ENCODE data around the gene SLC39A11.

DNA sequence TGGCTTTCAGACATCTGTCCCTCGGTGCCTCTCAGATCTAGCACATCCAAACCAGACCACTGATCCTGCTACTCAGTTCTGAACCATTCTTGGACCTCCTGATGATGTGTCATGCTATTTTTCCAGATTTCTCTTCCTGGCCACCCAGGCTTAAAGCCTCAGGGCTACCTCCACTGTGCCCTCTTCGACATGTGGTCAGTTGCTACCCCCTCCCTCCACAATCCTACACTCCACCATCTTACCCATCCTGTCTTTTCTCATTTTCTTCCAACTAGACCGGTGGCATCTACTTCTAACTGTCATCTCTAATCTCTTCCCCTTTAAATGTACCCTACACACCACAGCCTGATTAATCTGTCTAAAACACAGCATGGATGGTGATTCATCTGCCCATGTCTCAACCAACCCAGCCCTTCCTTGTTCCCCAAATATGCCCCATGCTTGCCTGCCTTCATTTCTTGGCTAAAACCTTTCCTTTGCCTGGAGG lies 478.6 kb downstream of the SLC39A11 start:
- TF ChIP-seq, protein P1, sequence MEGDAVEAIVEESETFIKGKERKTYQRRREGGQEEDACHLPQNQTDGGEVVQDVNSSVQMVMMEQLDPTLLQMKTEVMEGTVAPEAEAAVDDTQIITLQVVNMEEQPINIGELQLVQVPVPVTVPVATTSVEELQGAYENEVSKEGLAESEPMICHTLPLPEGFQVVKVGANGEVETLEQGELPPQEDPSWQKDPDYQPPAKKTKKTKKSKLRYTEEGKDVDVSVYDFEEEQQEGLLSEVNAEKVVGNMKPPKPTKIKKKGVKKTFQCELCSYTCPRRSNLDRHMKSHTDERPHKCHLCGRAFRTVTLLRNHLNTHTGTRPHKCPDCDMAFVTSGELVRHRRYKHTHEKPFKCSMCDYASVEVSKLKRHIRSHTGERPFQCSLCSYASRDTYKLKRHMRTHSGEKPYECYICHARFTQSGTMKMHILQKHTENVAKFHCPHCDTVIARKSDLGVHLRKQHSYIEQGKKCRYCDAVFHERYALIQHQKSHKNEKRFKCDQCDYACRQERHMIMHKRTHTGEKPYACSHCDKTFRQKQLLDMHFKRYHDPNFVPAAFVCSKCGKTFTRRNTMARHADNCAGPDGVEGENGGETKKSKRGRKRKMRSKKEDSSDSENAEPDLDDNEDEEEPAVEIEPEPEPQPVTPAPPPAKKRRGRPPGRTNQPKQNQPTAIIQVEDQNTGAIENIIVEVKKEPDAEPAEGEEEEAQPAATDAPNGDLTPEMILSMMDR (IDR thresholded peaks at IDR 0.05; ENCODE audit: low read length) = no peak
- no peak for TF ChIP-seq EZH2 (optimal IDR thresholded peaks at IDR 0.05; ENCODE audit: low read depth, low read length)

All from MM.1S (cell line).